IMR-90 (cell line): ENCODE measurements around the gene CRACDL. TPM values are rescaled to one million over a fixed set of nuclear protein-coding genes. Genes with fewer than 3 reads are reported as not detected.

ENCODE experiments used
- ATAC-seq: fragments of 200-7000 bp; cut with Tn5 transposase; 2 replicates; pipeline ENCODE4 v1.9.1; 2020; ENCODE audit warnings: low read depth, mild to moderate bottlenecking, moderate library complexity
- BruUV-seq: library from RNA; stranded (reverse); fragments of 400-500 nt; replicated peaks from 2 replicates; lab custom pipeline; 2021; lab: Mats Ljungman, UMichigan
- CTCF ChIA-PET: fragments of 300-600 bp; formaldehyde crosslinking; extraction: SDS; loops from one replicate; lab custom pipeline; 2021; ENCODE audit warnings: antibody characterized with exemption; lab: Yijun Ruan, JAX
- POLR2A ChIA-PET: fragments of 300-600 bp; sonication (Branson Sonifier 250); formaldehyde crosslinking; loops from one replicate; lab custom pipeline; 2022; ENCODE audit warnings: antibody characterized with exemption; ENCODE audit not compliant: unreplicated experiment; lab: Charles Lee
- DNase-seq: peaks from one replicate; pipeline ENCODE4 v3.0.0; 2013
- H2AFZ ChIP-seq: replicated peaks from 2 replicates; pipeline ENCODE3; 2013; ENCODE audit warnings: low read length, mild to moderate bottlenecking; ENCODE audit not compliant: poor library complexity
- H2AK5ac ChIP-seq: 2 replicates; pipeline ENCODE4 v1.6.1; 2013; ENCODE audit warnings: low read depth, low read length, inconsistent platforms
- H2AK9ac ChIP-seq: replicated peaks from 2 replicates; pipeline ENCODE3; 2013; ENCODE audit warnings: mild to moderate bottlenecking, low read depth, low read length, moderate library complexity; ENCODE audit not compliant: poor library complexity
- H2BK120ac ChIP-seq: 2 replicates; pipeline ENCODE4 v1.6.1; 2013; ENCODE audit warnings: low read depth, low read length, inconsistent platforms
- H2BK15ac ChIP-seq: 3 replicates; pipeline ENCODE4 v1.6.1; 2013; ENCODE audit warnings: low read depth, low read length, inconsistent platforms
- H2BK20ac ChIP-seq: 2 replicates; pipeline ENCODE4 v1.6.1; 2013; ENCODE audit warnings: low read depth, mild to moderate bottlenecking, inconsistent platforms, low read length, moderate library complexity
- H2BK5ac ChIP-seq: 2 replicates; pipeline ENCODE4 v1.6.1; 2013; ENCODE audit warnings: mild to moderate bottlenecking, low read depth, low read length, inconsistent platforms; ENCODE audit not compliant: poor library complexity, severe bottlenecking
- H3K14ac ChIP-seq: replicated peaks from 2 replicates; pipeline ENCODE4 v1.6.1; 2013; ENCODE audit warnings: low read depth, low read length, inconsistent platforms
- H3K18ac ChIP-seq: 2 replicates; pipeline ENCODE4 v1.6.1; 2013; ENCODE audit warnings: low read depth, low read length, control low read depth
- H3K23ac ChIP-seq: 2 replicates; pipeline ENCODE4 v1.6.1; 2013; ENCODE audit warnings: low read depth, low read length, inconsistent platforms
- H3K27ac ChIP-seq: 2 replicates; pipeline ENCODE4 v1.5.1; 2013; ENCODE audit warnings: mild to moderate bottlenecking, control low read depth, low read length; ENCODE audit not compliant: insufficient read depth
- H3K27me3 ChIP-seq: 2 replicates; pipeline ENCODE4 v1.6.1; 2013; ENCODE audit warnings: low read length; ENCODE audit not compliant: control insufficient read depth, insufficient read depth
- H3K36me3 ChIP-seq: 2 replicates; pipeline ENCODE4 v1.6.1; 2013; ENCODE audit warnings: low read length, mixed read lengths; ENCODE audit not compliant: control insufficient read depth, insufficient read depth
- H3K4ac ChIP-seq: 2 replicates; pipeline ENCODE4 v1.6.1; 2013; ENCODE audit warnings: low read depth, low read length, inconsistent platforms
- H3K4me1 ChIP-seq: 2 replicates; pipeline ENCODE4 v1.6.1; 2013; ENCODE audit warnings: low read length, mixed read lengths; ENCODE audit not compliant: control insufficient read depth, insufficient read depth
- H3K4me2 ChIP-seq: 2 replicates; pipeline ENCODE4 v1.6.1; 2013; ENCODE audit warnings: low read depth, mild to moderate bottlenecking, control low read depth, low read length, moderate library complexity
- H3K4me3 ChIP-seq: 2 replicates; pipeline ENCODE4 v1.5.1; 2013; ENCODE audit warnings: low read depth, mild to moderate bottlenecking, control low read depth, low read length, moderate library complexity; ENCODE audit not compliant: insufficient read depth
- H3K56ac ChIP-seq: 2 replicates; pipeline ENCODE4 v1.6.1; 2013; ENCODE audit warnings: low read length, inconsistent platforms; ENCODE audit not compliant: insufficient read depth; ENCODE audit errors: extremely low read depth
- H3K79me1 ChIP-seq, 2 experiments: 2 replicates each; pipeline ENCODE4 v1.6.1; 2013; ENCODE audit warnings: low read length in 2 of 2, inconsistent platforms in 1 of 2, low read depth in 1 of 2
- H3K9ac ChIP-seq: 2 replicates; pipeline ENCODE4 v1.6.1; 2013; ENCODE audit warnings: low read depth, low read length, control low read depth
- H3K9me1 ChIP-seq: 2 replicates; pipeline ENCODE4 v1.6.1; 2013; ENCODE audit warnings: low read length, inconsistent platforms; ENCODE audit not compliant: insufficient read depth
- H3K9me3 ChIP-seq: 2 replicates; pipeline ENCODE4 v1.6.1; 2013; ENCODE audit warnings: low read length; ENCODE audit not compliant: control insufficient read depth, insufficient read depth
- H4K20me1 ChIP-seq: 2 replicates; pipeline ENCODE4 v1.6.1; 2013; ENCODE audit warnings: low read length, inconsistent platforms; ENCODE audit not compliant: insufficient read depth
- H4K5ac ChIP-seq: 2 replicates; pipeline ENCODE4 v1.6.1; 2013; ENCODE audit warnings: mild to moderate bottlenecking, low read depth, low read length, control low read depth
- H4K8ac ChIP-seq, 2 experiments: 2 replicates each; pipeline ENCODE4 v1.6.1; 2013; ENCODE audit warnings: low read depth in 2 of 2, low read length in 2 of 2, control low read depth in 1 of 2, inconsistent platforms in 1 of 2
- H4K91ac ChIP-seq: 2 replicates; pipeline ENCODE4 v1.6.1; 2013; ENCODE audit warnings: low read depth, low read length, inconsistent platforms; ENCODE audit not compliant: insufficient read depth
- BHLHE40 ChIP-seq: fragments of 150-350 bp; IDR thresholded peaks from 2 replicates; pipeline ENCODE4 v1.6.1; 2016; ENCODE audit warnings: mild to moderate bottlenecking, low read depth, low read length
- CEBPB ChIP-seq: IDR thresholded peaks from 2 replicates; pipeline ENCODE4 v1.6.1; 2012; ENCODE audit warnings: low read depth, low read length, improper control_type of control experiment
- CTCF ChIP-seq: conservative IDR thresholded peaks from 2 replicates; pipeline ENCODE4 v1.5.1; 2012; ENCODE audit warnings: mild to moderate bottlenecking, low read depth, low read length, improper control_type of control experiment
- ELK1 ChIP-seq: fragments of 150-350 bp; IDR thresholded peaks from 2 replicates; pipeline ENCODE4 v1.6.1; 2016; ENCODE audit warnings: low read depth, mild to moderate bottlenecking, low read length, moderate library complexity, borderline replicate concordance
- FOS ChIP-seq: fragments of 150-350 bp; IDR thresholded peaks from 2 replicates; pipeline ENCODE4 v1.6.1; 2016; ENCODE audit warnings: low read depth, low read length
- MAFK ChIP-seq: IDR thresholded peaks from 2 replicates; pipeline ENCODE4 v1.6.1; 2012; ENCODE audit warnings: low read depth, low read length, improper control_type of control experiment
- MAZ ChIP-seq: IDR thresholded peaks from 2 replicates; pipeline ENCODE4 v1.6.1; 2012; ENCODE audit warnings: low read depth, mild to moderate bottlenecking, low read length, improper control_type of control experiment, moderate library complexity, borderline replicate concordance
- MXI1 ChIP-seq: IDR thresholded peaks from 2 replicates; pipeline ENCODE4 v1.6.1; 2012; ENCODE audit warnings: low read depth, mild to moderate bottlenecking, low read length, moderate library complexity, borderline replicate concordance
- POLR2A ChIP-seq: IDR thresholded peaks from 2 replicates; pipeline ENCODE4 v1.6.1; 2012; ENCODE audit warnings: mild to moderate bottlenecking, low read depth, low read length
- RFX5 ChIP-seq: IDR thresholded peaks from 2 replicates; pipeline ENCODE4 v1.8.0; 2012; ENCODE audit warnings: low read depth, mild to moderate bottlenecking, low read length, moderate library complexity
- SMC3 ChIP-seq: fragments of 150-350 bp; IDR thresholded peaks from 2 replicates; pipeline ENCODE4 v1.6.1; 2016; ENCODE audit warnings: low read depth, mild to moderate bottlenecking, antibody characterized with exemption, low read length, moderate library complexity
- WGBS, 2 experiments: methylation state at CpG; one replicate each; pipeline versions ENCODE4 v1.1.5 to v1.1.7; 2013; ENCODE audit warnings: missing lambda C conversion rate in 2 of 2; ENCODE audit not compliant: insufficient read length in 1 of 2; ENCODE audit errors: extremely low coverage in 2 of 2; 5-methylcytosine and 5-hydroxymethylcytosine counted together
- dilution Hi-C: fragments of 300-500 bp; cut with HindIII; formaldehyde crosslinking; loops from one replicate; pipeline ENCODE4 v1.14.3; 2018; ENCODE audit warnings: low sequenced_read_pairs; ENCODE audit not compliant: unreplicated experiment
- in situ Hi-C: fragments of 300-500 bp; cut with MboI; formaldehyde crosslinking; loops from 3 replicates; pipeline ENCODE4 v1.14.3; 2019; ENCODE audit warnings: low sequenced_read_pairs, inconsistent platforms, mixed read lengths
- intact Hi-C: fragments of 100-400 bp; cut with micrococcal nuclease; formaldehyde crosslinking; loops from 2 replicates; pipeline ENCODE4 v1.10.0; 2022
- polyA plus RNA-seq, 3 experiments: library from polyadenylated mRNA; depleted of rRNA; stranded (reverse); fragments of >200 nt; gene quantifications; 2 replicates each; pipeline ENCODE4 v1.2.3, GENCODE V29; 2012; ENCODE audit warnings: low replicate concordance in 1 of 3
- total RNA-seq: library from RNA; depleted of rRNA; stranded (reverse); fragments of >200 nt; gene quantifications from 2 replicates; pipeline ENCODE4 v1.2.3, GENCODE V29; 2012

CRACDL gene
- total and polyA plus RNA-seq, 2 of the 4 experiments (the other 2 are of a cell fraction), result not detected

- Histone ChIP-seq H4K20me1 (no peaks in the 10 kb centered on the region), H4K5ac (no peak overlapping the region), H3K9me3 (no peaks in the 10 kb centered on the region), H2AK5ac (no peak overlapping the region), H3K4ac (no peak overlapping the region), H3K9me1 (no peaks in the 10 kb centered on the region), H4K91ac (no peak overlapping the region), H2BK5ac (no peak overlapping the region), H3K4me2 (no peak overlapping the region), H3K14ac (no peak overlapping the region), H4K8ac (no peak overlapping the region), H3K27me3 (peaks cover 9% of the 10 kb centered on the region), H3K18ac (no peak overlapping the region), H3K4me3 (no peak overlapping the region), H3K23ac (no peak overlapping the region), H3K56ac (no peak overlapping the region), H2AFZ (peak overlapping the region; percentile 62), H2BK15ac (no peak overlapping the region), H2BK120ac (no peak overlapping the region), H2BK20ac (no peak overlapping the region), H3K4me1 (peaks cover 1% of the 10 kb centered on the region; the same call in 1 of the 2 replicates), H3K36me3 (no peaks in the 10 kb centered on the region), H2AK9ac (no peak overlapping the region), H3K79me1 (no peaks in the 10 kb centered on the region), H3K9ac (no peak overlapping the region), H3K27ac (no peak overlapping the region)
- no TSS peak for BruUV-seq
- dilution Hi-C loops (no loop called here), intact Hi-C loops (no loop called here), in situ Hi-C loops (no loop called here)
- ChIA-PET CTCF (no interaction called here), POLR2A (no interaction called here)
- DNase-seq (no peak), ATAC-seq (no peak)
- 76% methylated on average over 3 of the region's 10 CpGs; no CpG with 5 or more reads in 1 of the 2 experiments for WGBS, 2 experiments
- TF ChIP-seq CTCF (no peak), SMC3 (no peak), MXI1 (no peak), BHLHE40 (no peak), POLR2A (no peak), FOS (no peak), CEBPB (no peak), RFX5 (no peak), MAZ (no peak), MAFK (no peak), ELK1 (no peak)
Measured at GRCh38 chr2:98869272-98869641, 66.8 kb downstream of the CRACDL start.
